Nephron (organoid): ENCODE measurements around the gene ARHGEF7.

Experiments used
- H3K27ac Mint-ChIP-seq, 3 experiments: 2 replicates each; pipeline ENCODE4 v1.8.0; 2020; ENCODE audit warnings: mixed read lengths in 3 of 3, mild to moderate bottlenecking in 2 of 3, moderate library complexity in 1 of 3
- H3K27me3 Mint-ChIP-seq: 2 replicates; pipeline ENCODE4 v1.8.0; 2021; ENCODE audit warnings: low read depth, mild to moderate bottlenecking, moderate library complexity, mixed read lengths
- H3K36me3 Mint-ChIP-seq: 2 replicates; pipeline ENCODE4 v1.8.0; 2020; ENCODE audit warnings: low read depth, mixed read lengths
- H3K4me1 Mint-ChIP-seq: 2 replicates; pipeline ENCODE4 v1.8.0; 2020; ENCODE audit warnings: mixed read lengths
- H3K4me3 Mint-ChIP-seq, 3 experiments: 2 replicates each; pipeline ENCODE4 v1.8.0; 2020; ENCODE audit warnings: mild to moderate bottlenecking in 3 of 3, mixed read lengths in 3 of 3, moderate library complexity in 2 of 3
- H3K9me3 Mint-ChIP-seq: 2 replicates; pipeline ENCODE4 v1.8.0; 2020; ENCODE audit warnings: mixed read lengths
- CTCF ChIP-seq, 3 experiments: fragments of 200-600 bp; sonication (generic); IDR thresholded peaks; one replicate each; pipeline ENCODE4 v1.5.0; 2021; ENCODE audit warnings: antibody characterized with exemption in 3 of 3; ENCODE audit not compliant: unreplicated experiment in 3 of 3

Gene ARHGEF7

GRCh38 chr13:111122631-111123030 is 7.5 kb downstream of the ARHGEF7 start:
- Mint-ChIP-seq H3K4me3 (peak overlapping the region in 1 of 3 experiments; percentile 71), H3K4me1 (peaks cover 73% of the 10 kb centered on the region), H3K27me3 (peaks cover 19% of the 10 kb centered on the region), H3K36me3 (no peaks in the 10 kb centered on the region), H3K9me3 (no peaks in the 10 kb centered on the region), H3K27ac (peak overlapping the region; percentile 87 to 98 (median 91))
- no peak for TF ChIP-seq CTCF (IDR thresholded peaks at IDR 0.05; ENCODE audit: unreplicated experiment in 3 of 3)

DNA sequence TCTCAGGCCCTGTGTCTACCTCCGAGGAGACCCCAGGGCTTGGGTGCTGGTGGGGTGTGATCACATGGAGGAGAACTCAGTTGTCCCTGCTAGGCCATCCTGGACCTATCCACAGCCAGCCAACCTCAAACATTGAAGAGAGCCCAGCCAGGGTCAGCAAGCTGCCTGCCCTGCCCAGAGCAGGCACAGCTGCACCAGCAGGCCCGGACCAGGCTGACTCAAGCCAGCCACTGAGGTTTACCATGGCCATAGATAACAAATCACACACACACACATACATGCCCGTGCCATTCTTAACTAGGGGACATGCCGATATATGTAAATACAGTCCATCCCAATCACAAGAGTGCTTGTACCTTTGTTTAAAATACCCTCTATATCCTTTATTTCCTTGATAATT is 8.1 kb downstream of the ARHGEF7 start:
- no peaks in the 10 kb centered on the region for H3K9me3 Mint-ChIP-seq
- no peaks in the 10 kb centered on the region for H3K36me3 Mint-ChIP-seq
- H3K27me3 Mint-ChIP-seq = peaks cover 15% of the 10 kb centered on the region
- no peak for TF ChIP-seq CTCF (IDR thresholded peaks at IDR 0.05; ENCODE audit: unreplicated experiment in 3 of 3)
- peak overlapping the region in 2 of 3 experiments; percentile 14 to 87 for H3K27ac Mint-ChIP-seq
- peaks cover 67% of the 10 kb centered on the region for H3K4me1 Mint-ChIP-seq
- H3K4me3 Mint-ChIP-seq = no peak overlapping the region

DNA sequence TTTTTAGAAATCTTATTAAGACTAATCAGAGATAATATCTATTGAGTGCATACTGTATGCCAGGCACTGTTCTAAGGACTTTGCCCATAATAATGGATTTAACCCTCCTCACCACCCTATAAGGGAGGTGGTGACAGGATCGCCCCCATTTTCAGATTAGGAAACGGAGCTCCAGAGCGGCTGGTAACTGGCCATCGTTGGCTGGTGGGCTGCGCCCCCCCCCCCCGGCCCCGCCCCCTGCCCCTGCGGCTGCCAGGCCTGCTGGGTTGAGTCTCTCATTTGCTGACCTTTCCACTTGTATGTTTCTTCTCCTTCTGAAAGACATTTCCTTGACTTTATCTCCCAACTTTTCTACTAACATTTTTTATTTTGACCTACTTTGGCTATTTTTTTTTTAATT is 8.5 kb downstream of the ARHGEF7 start:
- TF ChIP-seq CTCF (IDR thresholded peaks at IDR 0.05; ENCODE audit: unreplicated experiment in 3 of 3) = no peak
- Mint-ChIP-seq H3K27ac (peak overlapping the region in 2 of 3 experiments; percentile 14 to 24), H3K36me3 (no peaks in the 10 kb centered on the region), H3K9me3 (no peaks in the 10 kb centered on the region), H3K4me1 (peaks cover 62% of the 10 kb centered on the region), H3K27me3 (peaks cover 13% of the 10 kb centered on the region), H3K4me3 (no peak overlapping the region)

GRCh38 chr13:111126509-111126908 is 11.4 kb downstream of the ARHGEF7 start:
- no peak for TF ChIP-seq CTCF (IDR thresholded peaks at IDR 0.05; ENCODE audit: unreplicated experiment in 3 of 3)
- H3K27me3 Mint-ChIP-seq = peaks cover 6% of the 10 kb centered on the region
- no peaks in the 10 kb centered on the region for H3K9me3 Mint-ChIP-seq
- no peak overlapping the region for H3K27ac Mint-ChIP-seq
- no peaks in the 10 kb centered on the region for H3K36me3 Mint-ChIP-seq
- H3K4me1 Mint-ChIP-seq = peaks cover 56% of the 10 kb centered on the region
- H3K4me3 Mint-ChIP-seq = no peak overlapping the region

DNA sequence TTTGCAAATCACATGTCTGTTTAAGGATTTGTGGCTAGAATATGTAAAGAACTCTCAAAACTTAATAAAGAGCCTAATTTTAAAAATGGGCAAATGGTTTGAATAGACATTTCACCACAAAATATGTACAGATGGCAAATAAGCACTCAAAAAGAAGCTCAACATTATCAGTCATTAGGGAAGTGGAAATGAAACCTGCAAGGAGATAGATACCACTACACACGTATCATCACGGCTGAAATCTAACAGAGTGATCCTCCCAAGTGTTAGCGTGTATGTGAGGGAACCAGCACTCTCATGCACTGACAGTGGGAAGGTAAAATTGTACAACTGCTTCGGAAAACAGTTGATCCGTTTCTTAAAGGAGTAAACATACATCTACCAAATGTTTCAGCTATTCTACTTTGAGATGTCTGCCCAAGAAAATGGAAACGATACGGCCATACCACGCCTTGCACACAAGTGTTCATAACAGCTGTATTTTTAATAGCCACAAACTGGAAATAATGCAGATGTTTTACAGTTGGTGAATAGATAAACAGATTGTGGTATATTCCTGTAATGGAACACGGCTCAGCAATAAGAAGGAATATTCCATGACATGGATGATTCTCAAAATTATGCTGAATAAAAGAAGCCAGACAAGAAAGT is 14.5 kb downstream of the ARHGEF7 start:
- peak overlapping the region; percentile 29 to 57 (median 41) for H3K27ac Mint-ChIP-seq
- H3K9me3 Mint-ChIP-seq = peaks cover 2% of the 10 kb centered on the region
- no peak for TF ChIP-seq CTCF (IDR thresholded peaks at IDR 0.05; ENCODE audit: unreplicated experiment in 3 of 3)
- H3K36me3 Mint-ChIP-seq = peaks cover 8% of the 10 kb centered on the region
- H3K4me3 Mint-ChIP-seq = peak overlapping the region in 1 of 3 experiments; percentile 7
- H3K4me1 Mint-ChIP-seq = peaks cover 43% of the 10 kb centered on the region
- H3K27me3 Mint-ChIP-seq = no peaks in the 10 kb centered on the region

- peaks cover 2% of the 10 kb centered on the region for H3K9me3 Mint-ChIP-seq
- H3K36me3 Mint-ChIP-seq = peaks cover 8% of the 10 kb centered on the region
- peak overlapping the region; percentile 29 to 57 (median 41) for H3K27ac Mint-ChIP-seq
- no peaks in the 10 kb centered on the region for H3K27me3 Mint-ChIP-seq
- H3K4me1 Mint-ChIP-seq = peaks cover 40% of the 10 kb centered on the region
- H3K4me3 Mint-ChIP-seq = peak overlapping the region in 1 of 3 experiments; percentile 7
- no peak for TF ChIP-seq CTCF (IDR thresholded peaks at IDR 0.05; ENCODE audit: unreplicated experiment in 3 of 3)
Observed at GRCh38 chr13:111130116-111130508, 15.0 kb downstream of the ARHGEF7 start.
